Measurements from ENCODE around the gene ACAA1. TPM values are rescaled to one million over a fixed set of nuclear protein-coding genes. Genes with fewer than 3 reads are reported as not detected.

The ACAA1 gene
- total RNA-seq, 2 experiments from 2014 or later = 56.4 to 58.9 TPM

- no peaks in the 10 kb centered on the region for H3K27me3 ChIP-seq (ENCODE audit: control insufficient read depth in 1 of 2, insufficient read depth in 2 of 2, low read length in 2 of 2)
- intact Hi-C loops (cut with DNase I, micrococcal nuclease) = no loop called here
- no peak overlapping the region for H3K27ac Mint-ChIP-seq
- no peak overlapping the region for H3K27ac ChIP-seq (ENCODE audit: low read depth in 1 of 2, low read length in 2 of 2)
- H3K4me1 ChIP-seq (ENCODE audit: insufficient read depth, low read length) = no peaks in the 10 kb centered on the region
- H3K4me1 Mint-ChIP-seq (ENCODE audit: low read depth) = no peaks in the 10 kb centered on the region
- POLR2A ChIA-PET = no interaction called here
- DNase-seq (no peak), ATAC-seq (ENCODE audit: poor library complexity) (no peak)
- H3K27me3 Mint-ChIP-seq = no peaks in the 10 kb centered on the region
- H3K36me3 Mint-ChIP-seq (ENCODE audit: low read depth) = peaks cover 6% of the 10 kb centered on the region
- H3K9me3 ChIP-seq (ENCODE audit: control insufficient read depth in 1 of 2, insufficient read depth in 1 of 2, low read length in 2 of 2) = no peaks in the 10 kb centered on the region
- no peaks in the 10 kb centered on the region for H3K36me3 ChIP-seq (ENCODE audit: insufficient read depth, low read length)
- H3K4me3 ChIP-seq (ENCODE audit: low read length) = no peak overlapping the region
- CTCF ChIA-PET = no interaction called here
- H3K4me3 Mint-ChIP-seq = no peak overlapping the region
- TF ChIP-seq, protein P1, sequence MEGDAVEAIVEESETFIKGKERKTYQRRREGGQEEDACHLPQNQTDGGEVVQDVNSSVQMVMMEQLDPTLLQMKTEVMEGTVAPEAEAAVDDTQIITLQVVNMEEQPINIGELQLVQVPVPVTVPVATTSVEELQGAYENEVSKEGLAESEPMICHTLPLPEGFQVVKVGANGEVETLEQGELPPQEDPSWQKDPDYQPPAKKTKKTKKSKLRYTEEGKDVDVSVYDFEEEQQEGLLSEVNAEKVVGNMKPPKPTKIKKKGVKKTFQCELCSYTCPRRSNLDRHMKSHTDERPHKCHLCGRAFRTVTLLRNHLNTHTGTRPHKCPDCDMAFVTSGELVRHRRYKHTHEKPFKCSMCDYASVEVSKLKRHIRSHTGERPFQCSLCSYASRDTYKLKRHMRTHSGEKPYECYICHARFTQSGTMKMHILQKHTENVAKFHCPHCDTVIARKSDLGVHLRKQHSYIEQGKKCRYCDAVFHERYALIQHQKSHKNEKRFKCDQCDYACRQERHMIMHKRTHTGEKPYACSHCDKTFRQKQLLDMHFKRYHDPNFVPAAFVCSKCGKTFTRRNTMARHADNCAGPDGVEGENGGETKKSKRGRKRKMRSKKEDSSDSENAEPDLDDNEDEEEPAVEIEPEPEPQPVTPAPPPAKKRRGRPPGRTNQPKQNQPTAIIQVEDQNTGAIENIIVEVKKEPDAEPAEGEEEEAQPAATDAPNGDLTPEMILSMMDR (IDR thresholded peaks at IDR 0.05) = no peak
- no peaks in the 10 kb centered on the region for H3K9me3 Mint-ChIP-seq
Observed at GRCh38 chr3:38099518-38099917, 37.4 kb downstream of the ACAA1 start.

DNA sequence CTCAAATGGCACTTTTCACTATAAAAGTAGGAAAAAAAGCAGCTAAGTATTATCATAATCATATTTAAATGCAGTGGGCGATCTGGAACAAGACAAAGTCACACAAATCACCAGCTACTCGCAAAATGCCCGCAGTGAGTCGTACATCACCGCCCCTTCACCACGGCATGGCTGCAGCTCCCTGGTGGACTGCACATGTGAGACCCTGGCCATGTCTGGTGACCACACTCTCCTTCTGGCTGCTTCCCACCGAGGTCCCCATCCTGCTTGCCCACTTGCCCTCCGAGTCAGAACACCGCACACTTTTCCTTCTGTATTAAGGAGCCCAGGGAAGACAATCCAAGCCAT, 38.6 kb downstream of the ACAA1 start:
- no peaks in the 10 kb centered on the region for H3K27me3 ChIP-seq (ENCODE audit: control insufficient read depth in 1 of 2, insufficient read depth in 2 of 2, low read length in 2 of 2)
- ChIA-PET CTCF (no interaction called here), POLR2A (no interaction called here)
- TF ChIP-seq, protein P1 (IDR thresholded peaks at IDR 0.05) = no peak
- no peak overlapping the region for H3K27ac ChIP-seq (ENCODE audit: low read depth in 1 of 2, low read length in 2 of 2)
- Mint-ChIP-seq H3K27ac (no peak overlapping the region), H3K4me3 (no peak overlapping the region), H3K36me3 (ENCODE audit: low read depth) (no peaks in the 10 kb centered on the region), H3K4me1 (ENCODE audit: low read depth) (no peaks in the 10 kb centered on the region), H3K27me3 (no peaks in the 10 kb centered on the region), H3K9me3 (no peaks in the 10 kb centered on the region)
- DNase-seq (no peak), ATAC-seq (ENCODE audit: poor library complexity) (no peak)
- H3K36me3 ChIP-seq (ENCODE audit: insufficient read depth, low read length) = no peaks in the 10 kb centered on the region
- H3K4me1 ChIP-seq (ENCODE audit: insufficient read depth, low read length) = no peaks in the 10 kb centered on the region
- no peaks in the 10 kb centered on the region for H3K9me3 ChIP-seq (ENCODE audit: control insufficient read depth in 1 of 2, insufficient read depth in 1 of 2, low read length in 2 of 2)
- H3K4me3 ChIP-seq (ENCODE audit: low read length) = no peak overlapping the region
- intact Hi-C loops (cut with DNase I, micrococcal nuclease) = no loop called here

DNA sequence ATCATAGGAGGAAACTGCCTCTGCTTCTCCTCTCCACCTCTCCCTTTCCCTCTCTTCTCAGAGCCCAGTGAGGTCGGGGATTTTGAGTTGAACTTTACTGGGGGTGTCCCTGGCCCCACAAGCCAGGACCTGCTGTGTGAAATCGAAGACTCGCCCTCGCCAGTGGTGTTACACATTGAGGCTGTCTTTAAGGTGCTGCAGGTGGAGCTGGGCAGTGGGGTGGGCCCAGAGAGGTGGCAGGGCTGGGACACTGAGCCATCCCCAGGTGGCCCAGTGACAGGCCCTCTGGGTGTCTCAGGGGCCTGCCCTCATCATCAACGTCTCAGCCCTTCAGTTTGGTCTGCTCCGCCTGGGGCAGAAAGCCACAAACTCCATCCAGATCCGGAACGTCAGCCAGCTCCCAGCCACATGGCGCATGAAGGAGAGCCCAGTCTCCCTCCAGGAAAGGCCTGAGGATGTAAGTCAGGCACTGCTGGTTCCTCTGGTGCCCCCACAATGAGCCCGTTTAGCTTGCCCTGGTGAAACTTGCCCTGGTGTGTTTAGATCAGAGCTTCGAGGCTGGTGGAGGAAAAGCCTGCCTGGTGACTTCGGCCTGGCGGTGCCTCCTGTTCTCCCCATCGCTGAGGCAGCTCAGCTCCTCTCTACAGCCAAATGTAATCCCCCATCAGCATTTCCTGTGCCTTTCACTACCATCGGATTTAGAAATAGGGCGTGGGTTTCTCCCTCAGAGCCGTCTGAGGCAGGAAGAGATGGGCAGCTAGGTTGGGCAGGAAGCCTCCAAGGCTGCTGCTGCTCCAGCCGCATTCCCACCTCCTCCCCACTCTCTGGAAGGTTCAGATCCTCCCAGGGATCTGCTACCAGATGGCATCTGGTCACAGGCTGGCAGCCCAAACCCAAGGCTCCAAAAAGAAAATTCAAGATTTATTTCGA, 39.2 kb downstream of the ACAA1 start:
- Histone ChIP-seq H3K27me3 (ENCODE audit: control insufficient read depth in 1 of 2, insufficient read depth in 2 of 2, low read length in 2 of 2) (no peaks in the 10 kb centered on the region), H3K4me1 (ENCODE audit: insufficient read depth, low read length) (no peaks in the 10 kb centered on the region), H3K27ac (ENCODE audit: low read depth in 1 of 2, low read length in 2 of 2) (no peak overlapping the region), H3K4me3 (ENCODE audit: low read length) (no peak overlapping the region), H3K36me3 (ENCODE audit: insufficient read depth, low read length) (no peaks in the 10 kb centered on the region), H3K9me3 (ENCODE audit: control insufficient read depth in 1 of 2, insufficient read depth in 1 of 2, low read length in 2 of 2) (no peaks in the 10 kb centered on the region)
- ChIA-PET POLR2A (no interaction called here), CTCF (no interaction called here)
- H3K9me3 Mint-ChIP-seq = no peaks in the 10 kb centered on the region
- intact Hi-C loops (cut with DNase I, micrococcal nuclease) = no loop called here
- H3K27me3 Mint-ChIP-seq = no peaks in the 10 kb centered on the region
- no peaks in the 10 kb centered on the region for H3K36me3 Mint-ChIP-seq (ENCODE audit: low read depth)
- H3K4me1 Mint-ChIP-seq (ENCODE audit: low read depth) = no peaks in the 10 kb centered on the region
- H3K4me3 Mint-ChIP-seq = no peak overlapping the region
- no peak overlapping the region for H3K27ac Mint-ChIP-seq
- no peak for ATAC-seq (ENCODE audit: poor library complexity)
- DNase-seq = no peak
- TF ChIP-seq, protein P1 (IDR thresholded peaks at IDR 0.05) = no peak
